Measurements from ENCODE around the gene FASN. TPM values are rescaled to one million over a fixed set of nuclear protein-coding genes. Genes with fewer than 3 reads are reported as not detected.

The FASN gene
- total RNA-seq, 2 donors from 2014 or later = 16.3 to 388 TPM

- 92% methylated on average over 32 of the region's 35 CpGs; no CpG with 5 or more reads in 1 of the 2 donors for WGBS, 2 donors
Measured at GRCh38 chr17:82095777-82096708, 2.0 kb downstream of the FASN start.

DNA sequence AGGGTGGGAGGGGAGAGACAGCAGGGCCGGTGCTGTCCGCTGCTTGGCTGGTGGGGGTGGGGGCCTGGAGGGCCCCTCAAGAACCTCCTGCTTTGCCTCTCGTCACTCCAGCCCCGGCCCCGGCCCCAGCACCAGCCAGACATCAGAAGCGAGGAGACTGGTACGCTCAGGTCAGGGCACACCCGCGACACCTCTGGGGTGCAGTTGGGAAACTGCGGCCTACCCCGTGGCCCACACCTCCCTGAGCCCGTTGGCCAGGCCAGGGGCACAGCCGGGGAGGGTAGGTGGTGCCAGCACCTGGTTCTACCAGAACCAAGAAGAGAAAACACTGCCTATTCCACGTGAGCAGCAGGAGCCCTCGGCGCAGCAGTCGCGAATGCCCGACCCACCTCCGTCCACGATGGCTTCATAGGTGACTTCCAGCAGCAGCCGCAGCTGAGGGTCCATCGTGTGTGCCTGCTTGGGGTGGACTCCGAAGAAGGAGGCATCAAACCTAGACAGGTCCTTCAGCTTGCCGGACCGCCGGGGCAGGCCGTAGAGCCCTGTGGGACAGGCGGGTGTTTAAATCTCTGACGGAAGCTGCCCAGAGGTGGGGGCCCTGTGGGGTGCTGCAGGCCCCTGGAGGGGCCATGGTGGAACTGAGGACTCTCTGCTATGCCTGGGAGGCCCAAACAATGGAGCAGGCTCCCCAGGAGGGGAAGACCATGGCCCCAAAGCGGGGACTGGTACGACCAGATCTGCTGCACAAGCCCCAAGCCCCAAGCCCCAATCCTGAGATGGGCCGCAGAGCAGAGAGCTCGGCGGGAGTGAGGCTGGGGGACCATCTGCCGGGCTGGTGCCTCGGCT lies 2.9 kb downstream of the FASN start:
- peaks cover 28% of the 10 kb centered on the region for H3K4me1 ChIP-seq
- no peaks in the 10 kb centered on the region for H3K27me3 ChIP-seq
- intact Hi-C loops (cut with DNase I) = no loop called here
- ATAC-seq (no peak), DNase-seq (no peak)
- no peak overlapping the region for H3K4me3 ChIP-seq
- peaks cover 0 to 26% of the 10 kb centered on the region in 2 donors for H3K36me3 ChIP-seq (replicated peaks in 1 of 2; ENCODE audit: insufficient read depth in 1 of 2, low read depth in 2 of 2)
- TF ChIP-seq POLR2A (IDR thresholded peaks at IDR 0.05) (no peak), CTCF (IDR thresholded peaks at IDR 0.05) (no peak)
- 92% methylated on average over 15 to 33 of the region's 37 CpGs for WGBS, 2 donors
- no peaks in the 10 kb centered on the region for H3K9me3 ChIP-seq
- H3K27ac ChIP-seq = no peak overlapping the region

More at GRCh38 chr17:82095777-82096708, 2.0 kb downstream of the FASN start:
- Histone ChIP-seq H3K4me1 (peaks cover 34% of the 10 kb centered on the region), H3K27me3 (no peaks in the 10 kb centered on the region), H3K4me3 (no peak overlapping the region), H3K27ac (no peak overlapping the region), H3K36me3 (replicated peaks in 1 of 2; ENCODE audit: insufficient read depth in 1 of 2, low read depth in 2 of 2) (peaks cover 0 to 22% of the 10 kb centered on the region in 2 donors), H3K9me3 (no peaks in the 10 kb centered on the region)
- DNase-seq = no peak
- intact Hi-C loops (cut with DNase I) = no loop called here
- TF ChIP-seq CTCF (IDR thresholded peaks at IDR 0.05) = no peak
- no peak for TF ChIP-seq POLR2A (IDR thresholded peaks at IDR 0.05)
- no peak for ATAC-seq

DNA sequence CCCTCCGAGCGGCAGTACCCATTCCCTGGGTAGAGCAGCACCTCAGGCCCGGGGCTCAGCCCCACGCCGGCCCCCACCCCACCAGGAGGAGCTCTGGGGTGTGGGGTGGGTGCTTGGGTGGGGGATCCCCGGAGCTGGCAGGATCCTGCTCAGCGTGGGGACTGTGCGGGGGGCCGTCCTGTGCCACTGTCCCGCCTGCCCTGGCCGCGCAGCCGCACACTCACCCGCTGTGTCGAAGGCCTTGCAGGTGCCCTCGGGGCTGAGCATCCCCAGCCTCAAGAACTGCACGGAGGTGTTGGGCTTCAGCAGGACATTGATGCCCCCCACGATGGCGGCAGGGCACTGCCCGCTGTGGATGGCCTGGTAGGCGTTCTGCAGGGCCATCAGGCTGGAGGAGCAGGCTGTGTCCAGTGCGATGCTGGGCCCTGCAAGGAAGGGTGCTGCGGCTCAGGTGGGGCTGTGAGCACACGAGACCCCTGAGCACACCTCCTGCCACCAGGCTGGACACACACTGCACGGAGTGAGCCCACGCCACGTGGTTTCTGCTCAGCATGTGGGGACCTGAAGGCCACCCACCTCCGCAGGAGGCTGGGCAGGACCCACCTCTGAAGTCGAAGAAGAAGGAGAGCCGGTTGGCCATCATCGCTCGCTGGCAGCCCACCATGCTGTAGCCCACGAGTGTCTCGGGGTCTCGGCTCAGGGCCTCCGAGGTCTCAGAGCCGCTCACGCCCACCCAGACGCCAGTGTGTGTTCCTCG lies 4.9 kb downstream of the FASN start:
- TF ChIP-seq CTCF (IDR thresholded peaks at IDR 0.05) (no peak), POLR2A (IDR thresholded peaks at IDR 0.05) (no peak)
- no peak for ATAC-seq
- H3K9me3 ChIP-seq = no peaks in the 10 kb centered on the region
- no peak overlapping the region for H3K4me3 ChIP-seq
- H3K27me3 ChIP-seq = no peaks in the 10 kb centered on the region
- peaks cover 8 to 40% of the 10 kb centered on the region in 2 donors for H3K36me3 ChIP-seq (replicated peaks in 1 of 2; ENCODE audit: insufficient read depth in 1 of 2, low read depth in 2 of 2)
- H3K27ac ChIP-seq = no peak overlapping the region
- intact Hi-C loops (cut with DNase I) = no loop called here
- WGBS, 2 donors = 94 to 100% methylated on average over 1 to 38 of the region's 40 CpGs
- no peak for DNase-seq
- H3K4me1 ChIP-seq = peaks cover 16% of the 10 kb centered on the region

DNA sequence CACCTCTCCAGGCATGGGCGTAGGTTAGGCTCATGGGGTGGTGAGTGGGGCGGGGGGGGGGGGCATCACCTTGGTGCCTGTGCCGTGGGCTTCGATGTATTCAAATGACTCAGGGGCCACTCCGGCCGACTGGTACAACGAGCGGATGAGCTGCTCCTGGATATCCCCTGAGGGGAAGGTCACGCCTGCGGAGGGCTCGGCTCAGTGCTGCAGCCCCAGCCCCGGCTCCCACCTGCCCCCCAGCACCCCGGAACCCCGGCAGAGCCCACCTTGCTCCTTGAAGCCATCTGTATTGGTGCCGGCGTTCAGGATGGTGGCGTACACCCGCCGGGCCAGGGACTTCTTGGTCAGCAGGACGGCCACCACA lies 5.4 kb downstream of the FASN start:
- peaks cover 14% of the 10 kb centered on the region for H3K4me1 ChIP-seq
- DNase-seq (no peak), ATAC-seq (no peak)
- no peaks in the 10 kb centered on the region for H3K27me3 ChIP-seq
- H3K9me3 ChIP-seq = no peaks in the 10 kb centered on the region
- H3K4me3 ChIP-seq = no peak overlapping the region
- intact Hi-C loops (cut with DNase I) = no loop called here
- TF ChIP-seq POLR2A (IDR thresholded peaks at IDR 0.05) = no peak
- no peak for TF ChIP-seq CTCF (IDR thresholded peaks at IDR 0.05)
- 93 to 95% methylated on average over 12 to 17 of the region's 20 CpGs for WGBS, 2 donors
- H3K36me3 ChIP-seq (replicated peaks in 1 of 2; ENCODE audit: insufficient read depth in 1 of 2, low read depth in 2 of 2) = peaks cover 8 to 44% of the 10 kb centered on the region in 2 donors
- H3K27ac ChIP-seq = no peak overlapping the region

Measured in body of pancreas (tissue), 4 donors.